Esophagus muscularis mucosa (tissue), 4 donors: ENCODE results near the gene UBAC1. TPM values are rescaled to one million over a fixed set of nuclear protein-coding genes. Genes with fewer than 3 reads are reported as not detected.

Experiments used
- DNase-seq: peaks from one replicate; pipeline ENCODE4 v3.0.0-alpha.2; 2017; ENCODE audit errors: extremely low spot score
- H3K27ac ChIP-seq, 4 donors: fragments of 200-600 bp; sonication (generic); replicated peaks in 1 of 4; 1 replicate in 3 of 4; 2 replicates in 1 of 4; pipeline ENCODE4 v1.5.1; 2016 to 2019; ENCODE audit warnings: mild to moderate bottlenecking in 1 of 4
- H3K27me3 ChIP-seq, 4 donors: fragments of 200-600 bp; sonication (generic); one replicate each; pipeline versions ENCODE4 v1.5.1 to v1.6.0; 2016 to 2019
- H3K36me3 ChIP-seq, 4 donors: fragments of 200-600 bp; sonication (generic); one replicate each; pipeline ENCODE4 v1.5.1; 2016 to 2019
- H3K4me1 ChIP-seq, 4 donors: fragments of 200-600 bp; sonication (generic); one replicate each; pipeline ENCODE4 v1.5.1; 2016 to 2019
- H3K4me3 ChIP-seq, 4 donors: fragments of 200-600 bp; sonication (generic); 1 replicate in 2 of 4; 2 replicates in 2 of 4; pipeline ENCODE4 v1.5.1; 2016 to 2019; ENCODE audit warnings: mild to moderate bottlenecking in 4 of 4, moderate library complexity in 1 of 4
- H3K9me3 ChIP-seq, 4 donors: fragments of 200-600 bp; sonication (generic); 1 replicate in 3 of 4; 2 replicates in 1 of 4; pipeline ENCODE4 v1.5.1; 2016 to 2019
- CTCF ChIP-seq, 3 experiments: fragments of 200-600 bp in 2 of 3; fragments of 450-650 bp in 1 of 3; sonication (generic) in 2 of 3; IDR thresholded peaks; one replicate each; pipeline ENCODE4 v1.5.1; 2017 to 2019; ENCODE audit warnings: antibody characterized with exemption in 3 of 3, mild to moderate bottlenecking in 2 of 3, moderate library complexity in 1 of 3
- EP300 ChIP-seq: sonication (generic); formaldehyde crosslinking; IDR thresholded peaks from one replicate; pipeline ENCODE4 v1.6.1; 2017; ENCODE audit warnings: antibody characterized with exemption
- POLR2A ChIP-seq: fragments of 450-650 bp; IDR thresholded peaks from one replicate; pipeline ENCODE4 v1.6.1; 2017; ENCODE audit warnings: antibody characterized with exemption, moderate library complexity, mild to moderate bottlenecking, low read depth
- POLR2AphosphoS5 ChIP-seq, 2 donors: sonication (generic); formaldehyde crosslinking; IDR thresholded peaks; one replicate each; pipeline ENCODE4 v1.6.1; 2017; ENCODE audit warnings: antibody characterized with exemption in 2 of 2
- WGBS: methylation state at CpG from one replicate; pipeline ENCODE4 v1.1.5; 2018; 5-methylcytosine and 5-hydroxymethylcytosine counted together
- intact Hi-C: fragments of 100-400 bp; cut with DNase I; formaldehyde crosslinking; loops from one replicate; pipeline ENCODE4 v1.15.1; 2023
- total RNA-seq, 4 donors: library from RNA; depleted of rRNA; stranded (reverse); fragments of >200 nt; gene quantifications; one replicate each; pipeline versions ENCODE4 v1.1.0 to v1.2.1, GENCODE V29; 2016

Gene UBAC1
- total RNA-seq, 4 donors from 2014 or later: 61.6 to 77.2 (median 67.3) TPM

GRCh38 chr9:135994501-135995192 lies 33.5 kb upstream of the UBAC1 start:
- intact Hi-C loops: loop anchor here (10.0 kb wide), 1 partner anchor 120 kb away; the partner anchor contains the start of gene TMEM250
- no peak for DNase-seq
- peak overlapping the region in 2 of 4 donors; percentile 88 to 91 for H3K27ac ChIP-seq
- peaks cover 32 to 55% (median 49%) of the 10 kb centered on the region in 4 donors for H3K4me1 ChIP-seq
- no peaks in the 10 kb centered on the region for H3K9me3 ChIP-seq
- no peaks in the 10 kb centered on the region for H3K36me3 ChIP-seq
- H3K4me3 ChIP-seq: no peak overlapping the region
- WGBS: 69% methylated on average over 15 of the region's 20 CpGs
- TF ChIP-seq POLR2A (no peak), EP300 (no peak), CTCF (IDR thresholded peaks at IDR 0.05) (no peak), POLR2AphosphoS5 (IDR thresholded peaks at IDR 0.05) (no peak)
- H3K27me3 ChIP-seq: peaks cover 0 to 8% (median 0%) of the 10 kb centered on the region in 4 donors

DNA sequence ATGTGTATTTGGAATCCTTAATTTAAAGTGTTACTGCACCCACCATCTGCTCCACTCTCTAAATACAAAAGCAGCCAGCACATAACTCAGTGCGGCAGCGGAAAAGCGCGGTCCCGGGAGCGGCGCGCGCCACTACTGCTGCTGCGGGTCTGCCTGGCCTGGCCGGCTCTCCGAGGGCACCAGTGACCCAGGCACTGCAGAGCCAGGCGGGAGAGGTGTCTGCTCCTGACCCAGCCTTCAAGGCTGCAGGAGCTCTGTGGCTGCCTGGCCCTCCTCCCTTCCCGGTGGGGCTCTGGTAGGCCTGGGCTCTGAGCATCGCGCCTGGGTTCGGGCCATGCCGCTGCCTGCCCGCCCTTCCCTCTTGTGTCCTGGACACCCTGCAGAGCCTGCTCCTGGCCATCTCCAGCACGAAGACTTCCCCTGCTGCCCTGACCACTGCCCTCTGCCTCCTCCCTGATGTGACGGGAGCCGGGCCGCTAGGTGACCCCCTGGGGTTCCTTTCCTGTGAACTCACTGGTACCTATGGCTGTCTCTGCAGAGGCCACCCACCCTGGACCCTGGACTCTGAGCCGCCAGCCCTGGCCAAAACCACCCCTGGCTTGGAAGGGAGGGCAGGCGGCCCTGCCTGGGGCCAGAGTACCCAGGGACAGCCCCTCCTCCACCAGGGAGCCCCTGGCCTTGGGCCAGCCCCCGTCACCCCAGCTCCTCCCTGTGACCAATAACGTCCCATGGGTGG lies 32.8 kb upstream of the UBAC1 start:
- Histone ChIP-seq H3K4me3 (no peak overlapping the region), H3K36me3 (no peaks in the 10 kb centered on the region), H3K27me3 (peaks cover 0 to 14% (median 0%) of the 10 kb centered on the region in 4 donors), H3K9me3 (no peaks in the 10 kb centered on the region), H3K4me1 (peaks cover 32 to 62% (median 54%) of the 10 kb centered on the region in 4 donors), H3K27ac (peak overlapping the region; percentile 84 to 91 (median 86))
- 80% methylated on average over 23 of the region's 27 CpGs for WGBS
- no peak for DNase-seq
- no peak for TF ChIP-seq POLR2AphosphoS5 (IDR thresholded peaks at IDR 0.05)
- no peak for TF ChIP-seq CTCF (IDR thresholded peaks at IDR 0.05)
- no peak for TF ChIP-seq POLR2A
- TF ChIP-seq EP300: no peak
- intact Hi-C loops: loop anchor here (10.0 kb wide), 1 partner anchor 121 kb away; the partner anchor contains the start of gene TMEM250

DNA sequence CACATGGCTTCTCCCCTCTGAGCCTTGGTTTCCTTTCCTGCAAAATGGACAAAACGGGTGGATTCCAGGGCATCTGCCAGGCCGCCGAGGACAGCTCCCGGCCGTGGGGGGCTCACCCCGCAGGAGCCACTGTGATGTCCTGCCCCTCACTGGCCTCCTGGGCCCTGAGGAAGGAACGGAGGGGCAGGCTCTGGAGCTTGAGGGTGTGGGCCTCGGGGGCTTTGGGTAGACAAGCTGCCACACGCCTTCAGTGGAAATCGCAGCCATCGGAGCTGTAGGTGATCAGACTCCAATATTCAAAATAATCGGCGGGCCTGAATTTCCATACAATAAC lies 32.2 kb upstream of the UBAC1 start:
- no peak for DNase-seq
- peaks cover 32 to 62% (median 54%) of the 10 kb centered on the region in 4 donors for H3K4me1 ChIP-seq
- H3K27ac ChIP-seq: peak overlapping the region; percentile 84 to 91 (median 86)
- H3K9me3 ChIP-seq: no peaks in the 10 kb centered on the region
- no peak for TF ChIP-seq CTCF (IDR thresholded peaks at IDR 0.05)
- TF ChIP-seq POLR2A: no peak
- TF ChIP-seq POLR2AphosphoS5 (IDR thresholded peaks at IDR 0.05): no peak
- TF ChIP-seq EP300: no peak
- H3K27me3 ChIP-seq: peaks cover 0 to 20% (median 0%) of the 10 kb centered on the region in 4 donors
- peak overlapping the region in 3 of 4 donors; percentile 31 to 47 (median 35) for H3K4me3 ChIP-seq
- intact Hi-C loops: loop anchor here (10.0 kb wide), 1 partner anchor 121 kb away; the partner anchor contains the start of gene TMEM250
- no peaks in the 10 kb centered on the region for H3K36me3 ChIP-seq
- 90% methylated on average over 9 of the region's 13 CpGs for WGBS

- H3K4me1 ChIP-seq: peaks cover 32 to 62% (median 54%) of the 10 kb centered on the region in 4 donors
- TF ChIP-seq CTCF (IDR thresholded peaks at IDR 0.05) (peak in 1 of 3 experiments; percentile 5), POLR2AphosphoS5 (IDR thresholded peaks at IDR 0.05) (peak; percentile 77 to 79), POLR2A (peak; percentile 58), EP300 (peak; percentile 24)
- WGBS: 8% methylated on average over 24 of the region's 32 CpGs
- H3K9me3 ChIP-seq: no peaks in the 10 kb centered on the region
- H3K36me3 ChIP-seq: no peaks in the 10 kb centered on the region
- H3K27me3 ChIP-seq: peaks cover 0 to 26% (median 0%) of the 10 kb centered on the region in 4 donors
- peak; percentile 97 for DNase-seq
- H3K27ac ChIP-seq: peak overlapping the region; percentile 84 to 91 (median 86)
- H3K4me3 ChIP-seq: peak overlapping the region; percentile 31 to 47 (median 34)
- intact Hi-C loops: loop anchor here (10.0 kb wide), 1 partner anchor 122 kb away; the partner anchor contains the start of gene TMEM250
Measured at GRCh38 chr9:135992486-135993408, 31.6 kb upstream of the UBAC1 start.
